Left lung (tissue), 10 donors: ENCODE results near the gene CCR9. TPM values are rescaled to one million over a fixed set of nuclear protein-coding genes. Genes with fewer than 3 reads are reported as not detected.

Experiments
- ATAC-seq: fragments of 200-7000 bp; cut with Tn5 transposase; one replicate; pipeline ENCODE4 v1.9.1; 2020; ENCODE audit warnings: moderate library complexity
- DNase-seq, 4 donors: peaks; one replicate each; pipeline ENCODE4 v3.0.0-alpha.2; 2013 to 2020
- H3K27ac ChIP-seq, 2 donors: fragments of 200-600 bp; sonication (generic) in 1 of 2; one replicate each; pipeline versions ENCODE4 v1.5.0 to v1.8.0; 2020 to 2021
- H3K27me3 ChIP-seq, 2 donors: fragments of 200-600 bp; sonication (generic) in 1 of 2; one replicate each; pipeline versions ENCODE4 v1.5.0 to v1.8.0; 2020 to 2021
- H3K36me3 ChIP-seq, 2 donors: fragments of 200-600 bp; sonication (generic) in 1 of 2; one replicate each; pipeline versions ENCODE4 v1.5.0 to v1.8.0; 2020 to 2021
- H3K4me1 ChIP-seq, 2 donors: fragments of 200-600 bp; one replicate each; pipeline ENCODE4 v1.8.0; 2021
- H3K4me3 ChIP-seq, 2 donors: fragments of 200-600 bp; sonication (generic) in 1 of 2; one replicate each; pipeline versions ENCODE4 v1.5.0 to v1.8.0; 2020 to 2021; ENCODE audit warnings: mild to moderate bottlenecking in 1 of 2
- H3K9me3 ChIP-seq, 2 donors: fragments of 200-600 bp; sonication (generic) in 1 of 2; one replicate each; pipeline versions ENCODE4 v1.5.0 to v1.8.0; 2020 to 2021
- CTCF ChIP-seq, 2 donors: fragments of 200-600 bp; sonication (generic) in 1 of 2; IDR thresholded peaks; one replicate each; pipeline versions ENCODE4 v1.5.0 to v1.8.0; 2021; ENCODE audit warnings: antibody characterized with exemption in 2 of 2
- intact Hi-C, 2 donors: fragments of 100-400 bp; cut with DNase I; formaldehyde crosslinking; loops; one replicate each; pipeline versions ENCODE4 v1.11.2 to v1.14.2; 2022
- polyA plus RNA-seq, 6 donors: library from polyadenylated mRNA; unstranded; fragments of 120-200 nt; gene quantifications; one replicate each; pipeline ENCODE4 v1.2.1, GENCODE V29; 2013; ENCODE audit not compliant: insufficient read length in 6 of 6
- total RNA-seq, 2 donors: library from RNA; stranded (reverse); fragmentation: NEBNext Ultra II Directional; extraction: Animal tissue kit (Norgen Biotek cat#: 25700); gene quantifications; one replicate each; pipeline ENCODE4 v1.2.1, GENCODE V29; 2021
- donor health status: DM: no; HTN: yes; CAD: no.
- donor health status: DM: no; HTN: no; CAD: no.

The CCR9 gene
- total and polyA plus RNA-seq, 8 donors, result 0.11 to 0.32 (median 0.20) TPM; not detected in 4

DNA sequence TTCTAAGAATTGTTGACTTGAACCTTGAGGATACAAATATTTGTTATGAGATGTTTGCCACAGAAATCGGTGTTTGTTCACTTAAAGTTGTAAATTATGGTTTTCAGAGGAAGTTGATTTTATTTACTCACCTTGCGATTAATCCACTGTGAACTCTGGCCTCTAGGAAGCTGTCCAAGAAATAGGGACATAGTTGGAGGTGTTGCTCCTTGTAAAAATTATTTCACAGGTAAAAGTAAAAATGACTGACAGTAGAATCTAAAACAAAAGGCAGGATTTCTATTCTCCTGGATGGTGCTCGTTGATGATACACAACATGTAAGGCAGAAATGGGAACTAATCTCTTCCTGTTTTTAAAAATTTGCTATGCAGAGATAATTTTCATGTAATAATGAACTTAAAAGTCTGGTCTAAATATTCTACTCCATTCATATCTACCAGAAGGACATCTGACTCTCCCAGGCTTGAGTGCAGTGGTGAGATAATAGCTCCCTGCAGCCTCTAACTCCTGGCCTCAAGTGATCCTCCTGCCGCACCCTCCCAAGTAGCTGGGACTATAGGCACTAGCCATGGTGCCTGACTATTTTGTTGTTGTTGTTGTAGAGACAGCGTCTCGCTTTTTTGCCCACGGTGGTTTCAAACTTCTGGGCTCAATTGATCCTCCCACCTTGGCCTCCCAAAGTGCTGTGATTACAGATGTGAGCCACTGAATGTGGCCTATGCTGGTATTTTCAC lies 27.4 kb upstream of the CCR9 start:
- no peak for TF ChIP-seq CTCF (IDR thresholded peaks at IDR 0.05)
- ATAC-seq (no peak), DNase-seq (no peak)
- intact Hi-C loops, result no loop called here
- H3K4me1 ChIP-seq, result no peaks in the 10 kb centered on the region
- no peaks in the 10 kb centered on the region for H3K36me3 ChIP-seq
- H3K27ac ChIP-seq, result no peak overlapping the region
- no peak overlapping the region for H3K4me3 ChIP-seq
- no peaks in the 10 kb centered on the region for H3K27me3 ChIP-seq
- peaks cover 0 to 9% of the 10 kb centered on the region in 2 donors for H3K9me3 ChIP-seq

GRCh38 chr3:45860481-45860880 lies 25.9 kb upstream of the CCR9 start:
- ATAC-seq, result no peak
- Histone ChIP-seq H3K27me3 (no peaks in the 10 kb centered on the region), H3K4me3 (no peak overlapping the region), H3K27ac (no peak overlapping the region), H3K36me3 (no peaks in the 10 kb centered on the region), H3K4me1 (no peaks in the 10 kb centered on the region), H3K9me3 (peaks cover 0 to 9% of the 10 kb centered on the region in 2 donors)
- DNase-seq, result no peak
- no peak for TF ChIP-seq CTCF (IDR thresholded peaks at IDR 0.05)
- intact Hi-C loops, result no loop called here

GRCh38 chr3:45861043-45861719 lies 25.2 kb upstream of the CCR9 start:
- peaks cover 0 to 7% of the 10 kb centered on the region in 2 donors for H3K9me3 ChIP-seq
- H3K4me1 ChIP-seq, result no peaks in the 10 kb centered on the region
- no peak for TF ChIP-seq CTCF (IDR thresholded peaks at IDR 0.05)
- DNase-seq (no peak), ATAC-seq (no peak)
- no peak overlapping the region for H3K27ac ChIP-seq
- H3K36me3 ChIP-seq, result no peaks in the 10 kb centered on the region
- H3K4me3 ChIP-seq, result no peak overlapping the region
- intact Hi-C loops, result no loop called here
- H3K27me3 ChIP-seq, result no peaks in the 10 kb centered on the region

- no peak overlapping the region for H3K4me3 ChIP-seq
- H3K9me3 ChIP-seq, result peaks cover 0 to 7% of the 10 kb centered on the region in 2 donors
- intact Hi-C loops, result no loop called here
- no peak for TF ChIP-seq CTCF (IDR thresholded peaks at IDR 0.05)
- H3K36me3 ChIP-seq, result no peaks in the 10 kb centered on the region
- DNase-seq (no peak), ATAC-seq (no peak)
- no peaks in the 10 kb centered on the region for H3K4me1 ChIP-seq
- H3K27ac ChIP-seq, result no peak overlapping the region
- no peaks in the 10 kb centered on the region for H3K27me3 ChIP-seq
Measured at GRCh38 chr3:45864760-45865519, 21.4 kb upstream of the CCR9 start.

GRCh38 chr3:45865563-45865962 lies 20.8 kb upstream of the CCR9 start:
- no peak for ATAC-seq
- no peak for DNase-seq
- H3K27me3 ChIP-seq, result no peaks in the 10 kb centered on the region
- TF ChIP-seq CTCF (IDR thresholded peaks at IDR 0.05), result no peak
- no peaks in the 10 kb centered on the region for H3K36me3 ChIP-seq
- no peaks in the 10 kb centered on the region for H3K4me1 ChIP-seq
- intact Hi-C loops, result no loop called here
- no peak overlapping the region for H3K4me3 ChIP-seq
- no peak overlapping the region for H3K27ac ChIP-seq
- H3K9me3 ChIP-seq, result peaks cover 0 to 7% of the 10 kb centered on the region in 2 donors
